NB4 (cell line): ENCODE data around the gene CMIP.

Source experiments
- DNase-seq: peaks from one replicate; pipeline ENCODE4 v3.0.0; 2010; ENCODE audit warnings: low read depth
- H3K4me3 ChIP-seq: one replicate; pipeline ENCODE4 v1.5.1; 2011; ENCODE audit warnings: mild to moderate bottlenecking, low read depth, low read length, moderate library complexity
- MYC ChIP-seq: IDR thresholded peaks from 2 replicates; pipeline ENCODE4 v1.6.1; 2011; ENCODE audit warnings: low read depth, low read length
- POLR2A ChIP-seq: IDR thresholded peaks from 2 replicates; pipeline ENCODE4 v1.6.1; 2011; ENCODE audit warnings: mild to moderate bottlenecking; ENCODE audit not compliant: insufficient read length; ENCODE audit errors: extremely low read depth
- TF ChIP-seq, protein P1 (sequence below): IDR thresholded peaks from 2 replicates; pipeline ENCODE4 v1.6.1; 2011; ENCODE audit warnings: low read depth, low read length
- TF ChIP-seq, protein P2 (sequence below): IDR thresholded peaks from one replicate; pipeline ENCODE4 v1.5.1; 2012; ENCODE audit warnings: low read depth, low read length

Gene CMIP

DNA sequence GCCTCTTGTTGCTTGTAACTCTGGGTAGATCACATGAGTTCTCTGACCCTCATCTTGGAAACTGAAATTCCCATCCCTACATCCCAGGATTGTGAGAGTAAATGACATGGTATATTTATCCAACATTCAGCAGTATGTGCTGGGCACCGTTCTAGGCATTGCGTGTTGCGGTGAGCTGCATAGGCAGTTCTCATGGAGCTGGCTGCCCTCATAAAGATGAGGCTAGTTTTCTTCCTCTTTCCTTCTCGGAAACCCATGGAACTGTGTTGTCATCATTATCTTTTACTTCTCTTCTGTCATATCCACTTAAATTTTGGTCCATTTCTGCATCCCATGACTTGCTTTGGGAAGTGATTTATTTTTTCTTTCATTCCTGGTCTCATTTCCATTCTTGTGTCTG is 17.2 kb downstream of the CMIP start:
- no peak for TF ChIP-seq MYC
- TF ChIP-seq, protein P1, sequence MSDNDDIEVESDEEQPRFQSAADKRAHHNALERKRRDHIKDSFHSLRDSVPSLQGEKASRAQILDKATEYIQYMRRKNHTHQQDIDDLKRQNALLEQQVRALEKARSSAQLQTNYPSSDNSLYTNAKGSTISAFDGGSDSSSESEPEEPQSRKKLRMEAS, result no peak
- TF ChIP-seq, protein P2, sequence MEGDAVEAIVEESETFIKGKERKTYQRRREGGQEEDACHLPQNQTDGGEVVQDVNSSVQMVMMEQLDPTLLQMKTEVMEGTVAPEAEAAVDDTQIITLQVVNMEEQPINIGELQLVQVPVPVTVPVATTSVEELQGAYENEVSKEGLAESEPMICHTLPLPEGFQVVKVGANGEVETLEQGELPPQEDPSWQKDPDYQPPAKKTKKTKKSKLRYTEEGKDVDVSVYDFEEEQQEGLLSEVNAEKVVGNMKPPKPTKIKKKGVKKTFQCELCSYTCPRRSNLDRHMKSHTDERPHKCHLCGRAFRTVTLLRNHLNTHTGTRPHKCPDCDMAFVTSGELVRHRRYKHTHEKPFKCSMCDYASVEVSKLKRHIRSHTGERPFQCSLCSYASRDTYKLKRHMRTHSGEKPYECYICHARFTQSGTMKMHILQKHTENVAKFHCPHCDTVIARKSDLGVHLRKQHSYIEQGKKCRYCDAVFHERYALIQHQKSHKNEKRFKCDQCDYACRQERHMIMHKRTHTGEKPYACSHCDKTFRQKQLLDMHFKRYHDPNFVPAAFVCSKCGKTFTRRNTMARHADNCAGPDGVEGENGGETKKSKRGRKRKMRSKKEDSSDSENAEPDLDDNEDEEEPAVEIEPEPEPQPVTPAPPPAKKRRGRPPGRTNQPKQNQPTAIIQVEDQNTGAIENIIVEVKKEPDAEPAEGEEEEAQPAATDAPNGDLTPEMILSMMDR, result no peak
- no peak for TF ChIP-seq POLR2A
- no peak for DNase-seq
- no peak overlapping the region for H3K4me3 ChIP-seq

DNA sequence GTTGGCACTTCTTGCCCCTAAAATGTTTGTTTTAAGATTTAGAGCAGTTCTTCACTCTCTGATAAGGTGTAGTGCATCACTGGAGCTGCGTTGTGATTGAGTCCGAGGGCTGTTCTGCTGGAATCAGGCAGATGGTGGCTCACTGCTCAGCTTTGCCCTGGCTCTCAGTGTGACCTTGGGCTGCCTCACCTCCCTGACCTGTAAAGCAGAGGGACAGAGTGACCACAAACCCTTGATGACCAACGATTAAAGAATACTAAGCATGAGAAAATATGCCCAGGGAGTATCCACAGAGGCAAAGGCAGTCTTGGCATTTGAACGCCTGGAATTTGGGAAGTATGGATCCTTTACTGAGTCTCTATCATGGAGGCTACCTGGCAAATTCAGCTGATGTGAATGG is 18.1 kb downstream of the CMIP start:
- H3K4me3 ChIP-seq, result no peak overlapping the region
- TF ChIP-seq POLR2A (no peak), MYC (no peak)
- TF ChIP-seq, protein P1, result no peak
- TF ChIP-seq, protein P2, result no peak
- DNase-seq, result no peak

DNA sequence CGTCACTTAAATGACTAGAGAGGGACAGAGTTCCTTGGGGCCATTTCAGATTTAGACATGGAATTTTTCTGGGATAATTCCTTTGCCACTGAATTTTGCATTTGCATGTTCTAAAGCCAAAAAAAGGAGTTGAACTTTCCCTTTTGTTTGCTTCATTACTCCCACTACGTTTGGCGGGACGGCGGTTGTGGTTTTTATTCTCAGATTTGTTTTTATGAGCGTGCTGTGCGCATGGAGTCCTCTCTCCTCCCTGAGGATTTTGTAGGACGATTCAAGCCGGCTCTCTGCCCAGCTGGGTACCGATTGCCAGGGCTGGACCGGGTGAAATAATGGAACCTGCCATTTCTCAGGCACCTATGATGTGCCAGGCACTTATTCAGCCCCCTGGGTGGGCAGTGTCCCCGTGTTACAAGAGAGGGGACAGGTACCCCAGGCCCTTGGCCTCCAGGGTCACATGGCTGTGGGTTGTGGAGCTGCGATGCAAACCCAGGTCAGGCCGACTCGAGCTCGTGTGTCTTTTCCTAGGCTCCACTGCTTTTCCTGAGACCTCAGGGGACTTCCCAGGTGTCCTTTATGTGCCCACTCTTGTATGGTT is 18.8 kb downstream of the CMIP start:
- no peak for DNase-seq
- TF ChIP-seq, protein P2, result no peak
- no peak for TF ChIP-seq POLR2A
- TF ChIP-seq MYC, result no peak
- TF ChIP-seq, protein P1, result no peak
- no peak overlapping the region for H3K4me3 ChIP-seq

DNA sequence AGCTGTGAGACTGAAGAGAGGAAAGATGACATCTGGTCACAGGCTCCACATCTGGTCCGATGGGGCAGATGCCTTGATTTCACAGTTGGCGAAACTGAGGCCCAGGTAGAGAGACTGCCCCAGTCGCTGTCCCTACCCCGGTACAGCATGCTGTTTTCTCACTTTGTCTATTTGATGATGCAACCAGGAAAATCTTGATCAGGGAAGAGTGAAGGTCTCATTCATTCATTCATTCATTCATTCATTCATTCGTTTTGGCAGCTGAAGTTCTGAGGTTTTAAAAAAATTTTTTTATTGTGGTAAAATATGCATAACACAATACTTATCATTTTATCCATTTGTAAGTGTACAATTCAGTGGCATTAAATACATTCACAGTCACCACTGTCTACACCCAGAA is 19.7 kb downstream of the CMIP start:
- no peak for DNase-seq
- TF ChIP-seq, protein P1, result no peak
- no peak for TF ChIP-seq MYC
- TF ChIP-seq POLR2A, result no peak
- TF ChIP-seq, protein P2, result no peak
- H3K4me3 ChIP-seq, result no peak overlapping the region

DNA sequence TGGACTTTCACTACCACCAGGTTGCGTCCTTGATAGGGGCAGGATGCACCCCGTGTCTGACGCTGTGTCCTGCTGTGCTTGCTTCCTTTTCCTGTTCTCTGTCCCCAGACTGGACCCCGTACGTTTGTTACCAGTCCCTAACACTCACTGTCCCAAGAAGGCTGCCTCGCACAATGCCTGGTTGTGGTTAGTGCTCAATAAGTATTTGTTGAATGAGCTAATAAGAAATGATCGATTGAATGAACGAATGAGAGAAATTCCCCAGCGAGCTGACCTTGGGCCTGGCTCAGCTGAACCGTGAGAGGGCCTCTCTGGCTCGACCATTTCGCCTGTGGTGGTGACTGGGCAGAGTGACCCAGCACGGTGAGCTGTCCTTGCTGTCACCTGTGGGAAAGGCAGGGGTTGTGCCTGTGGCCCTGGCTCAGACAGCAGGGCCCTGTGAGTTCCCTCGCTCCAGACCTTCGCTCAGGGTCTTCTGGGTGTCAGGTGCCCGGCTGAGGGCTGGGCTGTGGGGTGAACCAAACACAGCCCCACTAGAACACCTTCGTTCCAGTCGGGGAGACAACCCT is 20.9 kb downstream of the CMIP start:
- H3K4me3 ChIP-seq, result no peak overlapping the region
- no peak for DNase-seq
- TF ChIP-seq, protein P1, result no peak
- TF ChIP-seq, protein P2, result no peak
- TF ChIP-seq POLR2A (no peak), MYC (no peak)
